Neuronal stem cell (in vitro differentiated cells): ENCODE results near the gene ZIC4.

Experiments used
- DNase-seq: peaks from one replicate; pipeline ENCODE4 v3.0.0-alpha.2; 2013; ENCODE audit warnings: low spot score
- H2AFZ ChIP-seq: one replicate; pipeline ENCODE4 v1.6.1; 2013; ENCODE audit warnings: mild to moderate bottlenecking, low read length, inconsistent platforms
- H2AK5ac ChIP-seq: 2 replicates; pipeline ENCODE4 v1.6.1; 2013; ENCODE audit warnings: low read depth, mild to moderate bottlenecking, inconsistent platforms, low read length, moderate library complexity, mixed read lengths
- H2BK120ac ChIP-seq: 2 replicates; pipeline ENCODE4 v1.6.1; 2013; ENCODE audit warnings: low read depth, mild to moderate bottlenecking, inconsistent platforms, low read length, moderate library complexity, mixed read lengths
- H2BK12ac ChIP-seq: one replicate; pipeline ENCODE4 v1.6.1; 2013; ENCODE audit warnings: low read length, inconsistent platforms
- H2BK15ac ChIP-seq: 2 replicates; pipeline ENCODE4 v1.6.1; 2013; ENCODE audit warnings: mild to moderate bottlenecking, low read length, inconsistent platforms, mixed read lengths
- H2BK5ac ChIP-seq: one replicate; pipeline ENCODE4 v1.6.1; 2013; ENCODE audit warnings: inconsistent platforms, mild to moderate bottlenecking, low read length, moderate library complexity
- H3K14ac ChIP-seq: one replicate; pipeline ENCODE4 v1.6.1; 2013; ENCODE audit warnings: low read length, inconsistent platforms
- H3K18ac ChIP-seq: 2 replicates; pipeline ENCODE4 v1.6.1; 2013; ENCODE audit warnings: low read length, inconsistent platforms
- H3K23ac ChIP-seq: 2 replicates; pipeline ENCODE4 v1.6.1; 2013; ENCODE audit warnings: low read depth, mild to moderate bottlenecking, mixed read lengths, low read length, inconsistent platforms; ENCODE audit not compliant: poor library complexity
- H3K27ac ChIP-seq: replicated peaks from 3 replicates; pipeline ENCODE4 v1.5.1; 2013; ENCODE audit warnings: low read length, inconsistent platforms
- H3K27me3 ChIP-seq, 3 experiments: 2 replicates each; pipeline ENCODE4 v1.6.1; 2013; ENCODE audit warnings: low read length in 3 of 3, mild to moderate bottlenecking in 2 of 3, inconsistent platforms in 1 of 3, low read depth in 1 of 3, mixed read lengths in 1 of 3, moderate library complexity in 1 of 3; ENCODE audit not compliant: control insufficient read depth in 3 of 3, insufficient read depth in 3 of 3
- H3K36me3 ChIP-seq, 2 donors: replicated peaks in 1 of 2; 2 replicates each; pipeline ENCODE4 v1.6.1; 2013; ENCODE audit warnings: low read length in 2 of 2; ENCODE audit not compliant: control insufficient read depth in 2 of 2, insufficient read depth in 2 of 2
- H3K4ac ChIP-seq: 2 replicates; pipeline ENCODE4 v1.6.1; 2013; ENCODE audit warnings: inconsistent platforms, mild to moderate bottlenecking, low read length, moderate library complexity
- H3K4me1 ChIP-seq, 2 donors: 1 replicate in 1 of 2; 2 replicates in 1 of 2; pipeline ENCODE4 v1.6.1; 2013; ENCODE audit warnings: low read length in 2 of 2, low read depth in 1 of 2; ENCODE audit not compliant: control insufficient read depth in 2 of 2, insufficient read depth in 1 of 2
- H3K4me2 ChIP-seq: one replicate; pipeline ENCODE4 v1.6.1; 2013; ENCODE audit warnings: mild to moderate bottlenecking, low read length, inconsistent platforms; ENCODE audit not compliant: insufficient read depth, poor library complexity, severe bottlenecking
- H3K4me3 ChIP-seq, 2 donors: 2 replicates each; pipeline ENCODE4 v1.5.1; 2013; ENCODE audit warnings: low read length in 2 of 2, mild to moderate bottlenecking in 2 of 2, inconsistent platforms in 1 of 2, moderate library complexity in 1 of 2
- H3K79me1 ChIP-seq: one replicate; pipeline ENCODE4 v1.6.1; 2013; ENCODE audit warnings: low read depth, mild to moderate bottlenecking, inconsistent platforms, low read length, moderate library complexity
- H3K9ac ChIP-seq: one replicate; pipeline ENCODE4 v1.6.1; 2013; ENCODE audit warnings: mild to moderate bottlenecking, low read depth, low read length, inconsistent platforms; ENCODE audit not compliant: poor library complexity
- H3K9me3 ChIP-seq, 2 donors: replicated peaks in 1 of 2; 2 replicates each; pipeline versions ENCODE3 to v1.6.1; 2013; ENCODE audit warnings: low read length in 2 of 2, mild to moderate bottlenecking in 2 of 2, inconsistent platforms in 1 of 2, low read depth in 1 of 2, mixed read lengths in 1 of 2, moderate library complexity in 1 of 2; ENCODE audit not compliant: control insufficient read depth in 2 of 2, insufficient read depth in 1 of 2
- H4K8ac ChIP-seq: one replicate; pipeline ENCODE4 v1.6.1; 2013; ENCODE audit warnings: low read depth, mild to moderate bottlenecking, inconsistent platforms, low read length, moderate library complexity
- H4K91ac ChIP-seq: one replicate; pipeline ENCODE4 v1.6.1; 2013; ENCODE audit warnings: low read length, low read depth, mild to moderate bottlenecking, inconsistent platforms; ENCODE audit not compliant: poor library complexity
- WGBS, 2 donors: extraction: QIAGEN DNeasy Blood & Tissue Kit; methylation state at CpG; one replicate each; pipeline ENCODE4 v1.1.7; 2013; ENCODE audit warnings: missing lambda C conversion rate in 2 of 2, mixed read lengths in 1 of 2; ENCODE audit not compliant: insufficient read length in 2 of 2, insufficient replicate concordance in 1 of 2; ENCODE audit errors: extremely low coverage in 2 of 2; 5-methylcytosine and 5-hydroxymethylcytosine counted together

The ZIC4 gene

GRCh38 chr3:147380977-147381376 lies 25.4 kb downstream of the ZIC4 start:
- no peak overlapping the region for H4K91ac ChIP-seq
- peaks cover 26 to 30% of the 10 kb centered on the region in 2 donors for H3K4me1 ChIP-seq
- H3K27me3 ChIP-seq, result peaks cover 0 to 90% (median 41%) of the 10 kb centered on the region in 3 experiments
- no peak overlapping the region for H3K14ac ChIP-seq
- no peak overlapping the region for H3K4me3 ChIP-seq
- H3K23ac ChIP-seq, result no peak overlapping the region
- no peak overlapping the region for H3K18ac ChIP-seq
- H3K4me2 ChIP-seq, result no peak overlapping the region
- peaks cover 0 to 11% of the 10 kb centered on the region in 2 donors for H3K9me3 ChIP-seq
- no CpG with 5 or more reads among the region's 3 CpGs for WGBS, 2 donors
- no peak overlapping the region for H2BK12ac ChIP-seq
- H2BK5ac ChIP-seq, result no peak overlapping the region
- no peak overlapping the region for H2AK5ac ChIP-seq
- H2BK120ac ChIP-seq, result no peak overlapping the region
- no peak for DNase-seq
- H2BK15ac ChIP-seq, result no peak overlapping the region
- H2AFZ ChIP-seq, result no peak overlapping the region
- H4K8ac ChIP-seq, result no peak overlapping the region
- no peaks in the 10 kb centered on the region for H3K36me3 ChIP-seq
- H3K79me1 ChIP-seq, result no peaks in the 10 kb centered on the region
- no peak overlapping the region for H3K4ac ChIP-seq
- no peak overlapping the region for H3K9ac ChIP-seq
- no peak overlapping the region for H3K27ac ChIP-seq

GRCh38 chr3:147380387-147380951 lies 25.9 kb downstream of the ZIC4 start:
- H3K23ac ChIP-seq, result no peak overlapping the region

GRCh38 chr3:147379651-147380050 lies 26.7 kb downstream of the ZIC4 start:
- Histone ChIP-seq H3K9ac (no peak overlapping the region), H3K4me1 (peaks cover 25 to 26% of the 10 kb centered on the region in 2 donors), H2BK120ac (no peak overlapping the region), H3K27me3 (peaks cover 0 to 90% (median 37%) of the 10 kb centered on the region in 3 experiments), H4K8ac (no peak overlapping the region), H2BK5ac (no peak overlapping the region), H3K4ac (no peak overlapping the region), H3K18ac (peak overlapping the region; percentile 8), H3K4me3 (no peak overlapping the region), H3K36me3 (no peaks in the 10 kb centered on the region), H3K79me1 (no peaks in the 10 kb centered on the region), H3K9me3 (peaks cover 0 to 11% of the 10 kb centered on the region in 2 donors), H3K27ac (no peak overlapping the region), H3K23ac (no peak overlapping the region), H2AK5ac (no peak overlapping the region), H3K4me2 (no peak overlapping the region), H3K14ac (no peak overlapping the region), H2AFZ (no peak overlapping the region), H2BK15ac (no peak overlapping the region), H2BK12ac (no peak overlapping the region), H4K91ac (no peak overlapping the region)
- no CpG with 5 or more reads among the region's 10 CpGs for WGBS, 2 donors
- no peak for DNase-seq

More at GRCh38 chr3:147380387-147380951, 25.9 kb downstream of the ZIC4 start:
- no CpG with 5 or more reads among the region's 26 CpGs for WGBS, 2 donors
- H3K79me1 ChIP-seq, result no peaks in the 10 kb centered on the region
- no peak overlapping the region for H4K8ac ChIP-seq
- no peak overlapping the region for H3K4ac ChIP-seq
- H2BK120ac ChIP-seq, result no peak overlapping the region
- DNase-seq, result no peak
- no peak overlapping the region for H2BK15ac ChIP-seq
- no peak overlapping the region for H4K91ac ChIP-seq
- H2BK12ac ChIP-seq, result no peak overlapping the region
- peaks cover 0 to 90% (median 38%) of the 10 kb centered on the region in 3 experiments for H3K27me3 ChIP-seq
- peak overlapping the region; percentile 4 for H3K18ac ChIP-seq
- no peak overlapping the region for H2BK5ac ChIP-seq
- H3K4me3 ChIP-seq, result no peak overlapping the region
- H3K27ac ChIP-seq, result no peak overlapping the region
- no peak overlapping the region for H3K9ac ChIP-seq
- no peak overlapping the region for H2AK5ac ChIP-seq
- no peak overlapping the region for H3K14ac ChIP-seq
- peaks cover 0 to 11% of the 10 kb centered on the region in 2 donors for H3K9me3 ChIP-seq
- peaks cover 26 to 30% of the 10 kb centered on the region in 2 donors for H3K4me1 ChIP-seq
- H2AFZ ChIP-seq, result no peak overlapping the region
- H3K4me2 ChIP-seq, result no peak overlapping the region
- H3K36me3 ChIP-seq, result no peaks in the 10 kb centered on the region

GRCh38 chr3:147377412-147378367 lies 28.7 kb downstream of the ZIC4 start:
- H3K79me1 ChIP-seq, result no peaks in the 10 kb centered on the region
- peaks cover 23 to 26% of the 10 kb centered on the region in 2 donors for H3K4me1 ChIP-seq
- no peak overlapping the region for H2BK120ac ChIP-seq
- DNase-seq, result no peak
- peak overlapping the region; percentile 25 to 51 for H3K4me3 ChIP-seq
- peaks cover 7 to 90% (median 50%) of the 10 kb centered on the region in 3 experiments for H3K27me3 ChIP-seq
- peaks cover 0 to 11% of the 10 kb centered on the region in 2 donors for H3K9me3 ChIP-seq
- H3K4ac ChIP-seq, result no peak overlapping the region
- peak overlapping the region; percentile 6 for H3K18ac ChIP-seq
- H3K9ac ChIP-seq, result peak overlapping the region; percentile 15
- H3K14ac ChIP-seq, result no peak overlapping the region
- WGBS, 2 donors, result no CpG with 5 or more reads among the region's 30 CpGs
- no peak overlapping the region for H2BK15ac ChIP-seq
- H3K23ac ChIP-seq, result no peak overlapping the region
- H3K36me3 ChIP-seq, result no peaks in the 10 kb centered on the region
- peak overlapping the region; percentile 65 for H3K4me2 ChIP-seq
- no peak overlapping the region for H3K27ac ChIP-seq
- H4K91ac ChIP-seq, result no peak overlapping the region
- H2BK12ac ChIP-seq, result no peak overlapping the region
- no peak overlapping the region for H2AK5ac ChIP-seq
- no peak overlapping the region for H4K8ac ChIP-seq
- H2BK5ac ChIP-seq, result no peak overlapping the region
- H2AFZ ChIP-seq, result peak overlapping the region; percentile 26
